Right atrium auricular region (tissue), 2 donors: ENCODE data around the gene PTPRD. TPM values are rescaled to one million over a fixed set of nuclear protein-coding genes. Genes with fewer than 3 reads are reported as not detected.

Source experiments
- DNase-seq: peaks from one replicate; pipeline ENCODE4 v3.0.0-alpha.2; 2019; ENCODE audit warnings: low spot score
- H3K27ac ChIP-seq, 2 donors: fragments of 200-600 bp; sonication (generic); 1 replicate in 1 of 2; 2 replicates in 1 of 2; pipeline ENCODE4 v1.5.1; 2016 to 2019
- H3K27me3 ChIP-seq, 2 donors: fragments of 200-600 bp; sonication (generic); one replicate each; pipeline versions ENCODE4 v1.5.1 to v1.6.0; 2017 to 2019
- H3K36me3 ChIP-seq: fragments of 200-600 bp; sonication (generic); one replicate; pipeline ENCODE4 v1.5.1; 2016
- H3K4me1 ChIP-seq, 2 donors: fragments of 200-600 bp; sonication (generic); one replicate each; pipeline versions ENCODE4 v1.5.1 to v1.6.0; 2017 to 2019
- H3K4me3 ChIP-seq, 2 donors: fragments of 200-600 bp; sonication (generic); 1 replicate in 1 of 2; 2 replicates in 1 of 2; pipeline ENCODE4 v1.5.1; 2017 to 2019; ENCODE audit warnings: mild to moderate bottlenecking in 1 of 2, moderate library complexity in 1 of 2
- H3K9me3 ChIP-seq, 2 donors: fragments of 200-600 bp; sonication (generic); one replicate each; pipeline ENCODE4 v1.5.1; 2019
- total RNA-seq, 2 donors: library from RNA; depleted of rRNA; stranded (reverse); fragments of >200 nt; gene quantifications; one replicate each; pipeline ENCODE4 v1.1.0, GENCODE V29; 2016
- TF ChIP-seq, protein P1 (sequence below), 2 donors: fragments of 200-600 bp; sonication (generic); IDR thresholded peaks; one replicate each; pipeline ENCODE4 v1.5.1; 2019; ENCODE audit warnings: antibody characterized with exemption in 2 of 2

Gene PTPRD
- total RNA-seq, 2 donors from 2014 or later, result 5.5 to 6.6 TPM

DNA sequence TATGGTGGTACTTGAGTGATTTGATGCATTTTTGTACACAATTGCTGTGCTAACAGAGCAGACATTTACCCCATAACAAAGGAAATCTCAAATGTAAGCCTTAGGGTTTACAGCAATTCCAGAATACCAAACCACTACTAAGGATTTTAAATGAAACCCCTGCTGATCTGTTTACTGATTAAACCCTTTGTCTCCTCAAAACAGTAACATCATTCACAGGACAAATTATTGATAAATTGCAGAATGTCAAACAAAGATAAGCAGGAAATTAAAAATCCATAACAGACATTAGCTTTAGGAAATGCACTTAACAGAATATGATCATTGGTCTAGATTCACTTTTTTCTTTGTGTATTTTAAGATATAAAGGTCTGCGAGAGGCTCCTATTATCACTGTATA lies 1796.9 kb downstream of the PTPRD start:
- no peaks in the 10 kb centered on the region for H3K27me3 ChIP-seq
- H3K36me3 ChIP-seq, result no peaks in the 10 kb centered on the region
- H3K9me3 ChIP-seq, result no peaks in the 10 kb centered on the region
- TF ChIP-seq, protein P1, sequence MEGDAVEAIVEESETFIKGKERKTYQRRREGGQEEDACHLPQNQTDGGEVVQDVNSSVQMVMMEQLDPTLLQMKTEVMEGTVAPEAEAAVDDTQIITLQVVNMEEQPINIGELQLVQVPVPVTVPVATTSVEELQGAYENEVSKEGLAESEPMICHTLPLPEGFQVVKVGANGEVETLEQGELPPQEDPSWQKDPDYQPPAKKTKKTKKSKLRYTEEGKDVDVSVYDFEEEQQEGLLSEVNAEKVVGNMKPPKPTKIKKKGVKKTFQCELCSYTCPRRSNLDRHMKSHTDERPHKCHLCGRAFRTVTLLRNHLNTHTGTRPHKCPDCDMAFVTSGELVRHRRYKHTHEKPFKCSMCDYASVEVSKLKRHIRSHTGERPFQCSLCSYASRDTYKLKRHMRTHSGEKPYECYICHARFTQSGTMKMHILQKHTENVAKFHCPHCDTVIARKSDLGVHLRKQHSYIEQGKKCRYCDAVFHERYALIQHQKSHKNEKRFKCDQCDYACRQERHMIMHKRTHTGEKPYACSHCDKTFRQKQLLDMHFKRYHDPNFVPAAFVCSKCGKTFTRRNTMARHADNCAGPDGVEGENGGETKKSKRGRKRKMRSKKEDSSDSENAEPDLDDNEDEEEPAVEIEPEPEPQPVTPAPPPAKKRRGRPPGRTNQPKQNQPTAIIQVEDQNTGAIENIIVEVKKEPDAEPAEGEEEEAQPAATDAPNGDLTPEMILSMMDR (IDR thresholded peaks at IDR 0.05), result no peak
- no peaks in the 10 kb centered on the region for H3K4me1 ChIP-seq
- H3K27ac ChIP-seq, result no peak overlapping the region
- DNase-seq, result no peak
- H3K4me3 ChIP-seq, result no peak overlapping the region

DNA sequence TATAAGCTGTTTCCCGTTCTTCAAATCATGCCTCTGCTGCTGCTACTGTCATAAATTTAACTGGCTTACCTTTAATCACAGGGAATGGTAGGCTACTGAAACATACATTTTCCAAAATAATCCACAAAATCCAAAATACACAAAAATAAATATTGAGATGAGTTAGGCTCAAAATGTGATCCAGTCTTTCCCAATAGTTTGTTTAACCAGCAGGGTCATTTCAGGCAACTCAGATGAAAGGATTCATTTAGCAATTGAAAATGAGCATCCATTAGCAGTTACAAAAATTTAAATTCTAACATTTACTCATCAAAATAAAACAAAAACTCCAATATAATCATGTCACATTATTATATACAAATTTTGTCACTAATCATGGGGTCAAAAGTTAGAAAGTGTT lies 1797.6 kb downstream of the PTPRD start:
- H3K4me3 ChIP-seq, result no peak overlapping the region
- H3K9me3 ChIP-seq, result no peaks in the 10 kb centered on the region
- no peak for DNase-seq
- H3K36me3 ChIP-seq, result no peaks in the 10 kb centered on the region
- TF ChIP-seq, protein P1 (IDR thresholded peaks at IDR 0.05), result no peak
- no peak overlapping the region for H3K27ac ChIP-seq
- no peaks in the 10 kb centered on the region for H3K27me3 ChIP-seq
- no peaks in the 10 kb centered on the region for H3K4me1 ChIP-seq

DNA sequence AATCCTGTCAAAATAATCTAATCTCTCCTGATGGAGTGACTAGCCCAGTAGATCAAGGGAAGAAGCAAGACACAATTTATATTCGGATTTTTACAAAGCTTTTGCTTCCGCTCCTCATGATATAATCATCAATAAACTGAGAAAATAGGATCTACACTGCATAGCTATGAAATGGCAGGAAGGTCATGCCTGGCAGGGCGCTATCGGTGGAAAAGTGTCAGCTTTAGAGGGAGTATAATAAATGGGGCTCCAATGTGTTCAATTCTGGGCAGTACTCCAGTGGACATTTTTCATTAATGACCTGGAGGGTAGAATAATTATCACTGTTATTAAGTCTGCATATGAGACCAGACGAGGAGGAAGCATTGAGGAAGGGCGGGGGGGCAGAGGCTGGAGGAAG lies 1799.9 kb downstream of the PTPRD start:
- Histone ChIP-seq H3K27ac (no peak overlapping the region), H3K4me3 (no peak overlapping the region), H3K27me3 (no peaks in the 10 kb centered on the region), H3K4me1 (no peaks in the 10 kb centered on the region), H3K36me3 (no peaks in the 10 kb centered on the region), H3K9me3 (no peaks in the 10 kb centered on the region)
- no peak for DNase-seq
- TF ChIP-seq, protein P1 (IDR thresholded peaks at IDR 0.05), result no peak

DNA sequence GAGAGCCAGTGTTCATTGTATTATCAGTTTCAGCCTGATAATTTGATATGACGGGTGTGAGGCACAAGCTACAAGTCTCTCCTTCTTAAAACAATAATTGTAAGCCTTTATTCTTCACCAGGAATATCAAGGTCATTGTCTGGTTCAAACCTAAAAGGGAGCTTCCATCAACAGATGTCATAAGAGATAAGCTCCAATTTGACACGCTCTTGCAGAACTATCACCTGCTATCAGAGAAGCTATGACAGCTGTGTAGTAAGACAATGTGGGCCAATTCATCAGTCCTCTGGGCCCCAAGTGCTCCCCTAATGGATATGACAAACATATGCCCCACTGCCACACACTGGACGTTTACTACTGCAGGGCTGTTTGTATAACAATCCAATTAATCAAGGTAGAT lies 1803.1 kb downstream of the PTPRD start:
- H3K9me3 ChIP-seq, result no peaks in the 10 kb centered on the region
- H3K27ac ChIP-seq, result no peak overlapping the region
- no peaks in the 10 kb centered on the region for H3K36me3 ChIP-seq
- H3K4me3 ChIP-seq, result no peak overlapping the region
- no peak for DNase-seq
- no peaks in the 10 kb centered on the region for H3K27me3 ChIP-seq
- no peaks in the 10 kb centered on the region for H3K4me1 ChIP-seq
- TF ChIP-seq, protein P1 (IDR thresholded peaks at IDR 0.05), result no peak

DNA sequence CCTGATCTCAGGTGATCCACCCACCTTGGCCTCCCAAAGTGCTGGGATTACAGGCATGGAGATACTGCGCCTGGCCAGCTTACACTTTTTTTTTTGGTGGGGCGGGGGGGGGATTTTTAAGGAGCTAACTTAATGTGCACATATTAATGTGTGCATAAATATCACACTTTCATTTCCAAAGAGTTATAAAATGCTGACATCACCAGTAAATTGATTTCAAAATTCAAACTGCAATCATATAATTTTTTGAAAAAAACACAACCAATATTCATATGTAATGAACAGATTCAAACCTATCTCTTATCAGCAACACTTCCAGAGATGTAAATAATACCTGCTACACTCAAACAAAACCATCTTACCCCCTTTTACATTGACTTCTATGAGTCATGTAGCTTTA lies 1806.7 kb downstream of the PTPRD start:
- Histone ChIP-seq H3K36me3 (no peaks in the 10 kb centered on the region), H3K27me3 (no peaks in the 10 kb centered on the region), H3K27ac (no peak overlapping the region), H3K9me3 (no peaks in the 10 kb centered on the region), H3K4me1 (no peaks in the 10 kb centered on the region), H3K4me3 (no peak overlapping the region)
- TF ChIP-seq, protein P1 (IDR thresholded peaks at IDR 0.05), result no peak
- no peak for DNase-seq

DNA sequence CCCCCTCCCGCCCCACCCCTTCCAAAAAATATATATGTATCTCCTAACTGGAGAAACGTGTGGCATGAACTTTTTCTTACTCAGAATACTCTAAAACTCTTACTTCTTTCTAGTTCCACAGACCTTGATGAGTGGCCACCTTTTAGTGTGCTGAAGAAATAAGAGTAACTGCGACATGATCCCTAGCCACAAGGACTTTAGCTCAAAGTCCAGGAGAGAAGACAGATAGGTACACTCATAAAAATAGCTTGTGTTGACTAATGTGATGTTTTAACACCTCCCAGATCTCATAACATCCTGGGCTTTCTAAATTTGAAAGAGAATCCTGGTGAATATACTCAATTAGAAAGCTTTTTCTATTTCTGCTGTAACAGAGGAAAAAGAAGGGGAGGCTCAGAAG lies 1808.2 kb downstream of the PTPRD start:
- no peak overlapping the region for H3K27ac ChIP-seq
- no peak overlapping the region for H3K4me3 ChIP-seq
- TF ChIP-seq, protein P1 (IDR thresholded peaks at IDR 0.05), result no peak
- no peaks in the 10 kb centered on the region for H3K4me1 ChIP-seq
- H3K9me3 ChIP-seq, result no peaks in the 10 kb centered on the region
- H3K27me3 ChIP-seq, result no peaks in the 10 kb centered on the region
- no peaks in the 10 kb centered on the region for H3K36me3 ChIP-seq
- no peak for DNase-seq
